ENCODE measurements around the gene CPNE7. TPM values are rescaled to one million over a fixed set of nuclear protein-coding genes. Genes with fewer than 3 reads are reported as not detected.

Gene CPNE7
- total and polyA plus RNA-seq, 9 of the 15 experiments (the other 6 are each of a cell fraction or from before 2014, with no cell fraction given) = 0.30 to 73.4 (median 32.7) TPM

- TF ChIP-seq, protein P1, sequence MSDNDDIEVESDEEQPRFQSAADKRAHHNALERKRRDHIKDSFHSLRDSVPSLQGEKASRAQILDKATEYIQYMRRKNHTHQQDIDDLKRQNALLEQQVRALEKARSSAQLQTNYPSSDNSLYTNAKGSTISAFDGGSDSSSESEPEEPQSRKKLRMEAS (CRISPR knock-in tag; IDR thresholded peaks at IDR 0.05) = peak; percentile 51
- peak in 2 of 3 experiments; percentile 47 to 79 for TF ChIP-seq YY1 (IDR thresholded peaks at IDR 0.05; ENCODE audit: borderline replicate concordance in 1 of 3, control insufficient read depth in 1 of 3, extremely low read depth in 1 of 3, insufficient read depth in 3 of 3, insufficient read length in 1 of 3, insufficient replicate concordance in 2 of 3, low read depth in 1 of 3, low read length in 2 of 3)
- no peak for TF ChIP-seq FOXK2 (conservative IDR thresholded peaks at IDR 0.05 in 1 of 2, IDR thresholded peaks at IDR 0.05 in 1 of 2; ENCODE audit: low read depth in 2 of 2)
- peak; percentile 54 for TF ChIP-seq SAP30 (IDR thresholded peaks at IDR 0.05; ENCODE audit: borderline replicate concordance, insufficient read depth, low read depth, low read length, poor library complexity, severe bottlenecking)
- TF ChIP-seq NRF1 (conservative IDR thresholded peaks at IDR 0.05 in 1 of 2, IDR thresholded peaks at IDR 0.05 in 1 of 2) = peak; percentile 32 to 42; a peak in 2 of 4 replicates
- TF ChIP-seq, protein P2, sequence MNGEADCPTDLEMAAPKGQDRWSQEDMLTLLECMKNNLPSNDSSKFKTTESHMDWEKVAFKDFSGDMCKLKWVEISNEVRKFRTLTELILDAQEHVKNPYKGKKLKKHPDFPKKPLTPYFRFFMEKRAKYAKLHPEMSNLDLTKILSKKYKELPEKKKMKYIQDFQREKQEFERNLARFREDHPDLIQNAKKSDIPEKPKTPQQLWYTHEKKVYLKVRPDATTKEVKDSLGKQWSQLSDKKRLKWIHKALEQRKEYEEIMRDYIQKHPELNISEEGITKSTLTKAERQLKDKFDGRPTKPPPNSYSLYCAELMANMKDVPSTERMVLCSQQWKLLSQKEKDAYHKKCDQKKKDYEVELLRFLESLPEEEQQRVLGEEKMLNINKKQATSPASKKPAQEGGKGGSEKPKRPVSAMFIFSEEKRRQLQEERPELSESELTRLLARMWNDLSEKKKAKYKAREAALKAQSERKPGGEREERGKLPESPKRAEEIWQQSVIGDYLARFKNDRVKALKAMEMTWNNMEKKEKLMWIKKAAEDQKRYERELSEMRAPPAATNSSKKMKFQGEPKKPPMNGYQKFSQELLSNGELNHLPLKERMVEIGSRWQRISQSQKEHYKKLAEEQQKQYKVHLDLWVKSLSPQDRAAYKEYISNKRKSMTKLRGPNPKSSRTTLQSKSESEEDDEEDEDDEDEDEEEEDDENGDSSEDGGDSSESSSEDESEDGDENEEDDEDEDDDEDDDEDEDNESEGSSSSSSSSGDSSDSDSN (IDR thresholded peaks at IDR 0.05; ENCODE audit: borderline replicate concordance in 1 of 2, low read depth in 2 of 2, low read length in 2 of 2) = peak in 1 of 2 experiments; percentile 27; a peak in 1 of 4 replicates
- peak; percentile 74 for TF ChIP-seq GATAD2B (IDR thresholded peaks at IDR 0.05; ENCODE audit: borderline replicate concordance)
- peak; percentile 7; the same call in 1 of the 2 replicates for TF ChIP-seq VEZF1 (CRISPR knock-in tag; IDR thresholded peaks at IDR 0.05)
- TF ChIP-seq PPARD (CRISPR knock-in tag; IDR thresholded peaks at IDR 0.05) = no peak
- peak; percentile 93 for TF ChIP-seq ZNF134 (CRISPR knock-in tag; conservative IDR thresholded peaks at IDR 0.05)
- TF ChIP-seq, protein P3, sequence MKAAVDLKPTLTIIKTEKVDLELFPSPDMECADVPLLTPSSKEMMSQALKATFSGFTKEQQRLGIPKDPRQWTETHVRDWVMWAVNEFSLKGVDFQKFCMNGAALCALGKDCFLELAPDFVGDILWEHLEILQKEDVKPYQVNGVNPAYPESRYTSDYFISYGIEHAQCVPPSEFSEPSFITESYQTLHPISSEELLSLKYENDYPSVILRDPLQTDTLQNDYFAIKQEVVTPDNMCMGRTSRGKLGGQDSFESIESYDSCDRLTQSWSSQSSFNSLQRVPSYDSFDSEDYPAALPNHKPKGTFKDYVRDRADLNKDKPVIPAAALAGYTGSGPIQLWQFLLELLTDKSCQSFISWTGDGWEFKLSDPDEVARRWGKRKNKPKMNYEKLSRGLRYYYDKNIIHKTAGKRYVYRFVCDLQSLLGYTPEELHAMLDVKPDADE (conservative IDR thresholded peaks at IDR 0.05; ENCODE audit: control insufficient read depth, low read depth, low read length) = 0 out of 2 replicates have a peak, but pooled peaks have one; percentile 24
- no peak for TF ChIP-seq THAP7 (CRISPR knock-in tag; IDR thresholded peaks at IDR 0.05)
- TF ChIP-seq MYNN (IDR thresholded peaks at IDR 0.05) = no peak
- TF ChIP-seq MYNN (CRISPR knock-in tag; IDR thresholded peaks at IDR 0.05) = no peak
- peak; percentile 7; the same call in 1 of the 2 replicates for TF ChIP-seq ZFX (CRISPR knock-in tag; IDR thresholded peaks at IDR 0.05)
- peak; percentile 65 for TF ChIP-seq RBBP5 (IDR thresholded peaks at IDR 0.05; ENCODE audit: borderline replicate concordance, insufficient read depth, low read length, poor library complexity, severe bottlenecking)
- TF ChIP-seq BRD9 (IDR thresholded peaks at IDR 0.05; ENCODE audit: low read depth, partially characterized antibody) = no peak
- TF ChIP-seq FOXM1 (IDR thresholded peaks at IDR 0.05; ENCODE audit: low read depth) = no peak
- no peak for TF ChIP-seq FOXM1 (CRISPR knock-in tag; IDR thresholded peaks at IDR 0.05; ENCODE audit: low read depth)
Measured at GRCh38 chr16:89575247-89576152, at the start of gene CPNE7 (continued).

Measured in K562 (cell line).